GM03348 (cell line): Measurements from ENCODE around the gene TJAP1.
"Not testable (repeated sequence)": the region's sequence is repeated elsewhere in the genome, so short reads cannot be mapped to it uniquely, and the experiment has no call there.

Experiments
- DNase-seq: peaks from one replicate; pipeline ENCODE4 v3.0.0; 2012; ENCODE audit warnings: low spot score

TJAP1 gene

GRCh38 chr6:43481591-43482236 lies 4.3 kb downstream of the TJAP1 start:
- DNase-seq = no peak

GRCh38 chr6:43488667-43489276 lies 11.4 kb downstream of the TJAP1 start:
- peak; percentile 54 for DNase-seq

- DNase-seq = no peak
Observed at GRCh38 chr6:43489277-43490072, 12.1 kb downstream of the TJAP1 start.

- DNase-seq = peak; percentile 56
Observed at GRCh38 chr6:43490523-43490939, 13.2 kb downstream of the TJAP1 start.

- DNase-seq = peak; percentile 90
Observed at GRCh38 chr6:43491750-43492661, 14.6 kb downstream of the TJAP1 start.

GRCh38 chr6:43492673-43493072 lies 15.3 kb downstream of the TJAP1 start:
- DNase-seq = peak; percentile 58

GRCh38 chr6:43493230-43493629 lies 15.9 kb downstream of the TJAP1 start:
- DNase-seq = no peak

GRCh38 chr6:43493833-43494232 lies 16.5 kb downstream of the TJAP1 start:
- no peak for DNase-seq

GRCh38 chr6:43494321-43494720 lies 17.0 kb downstream of the TJAP1 start:
- DNase-seq = no peak

GRCh38 chr6:43494766-43495165 lies 17.4 kb downstream of the TJAP1 start:
- DNase-seq = no peak

GRCh38 chr6:43495409-43495941 lies 18.1 kb downstream of the TJAP1 start:
- no peak for DNase-seq

- peak; percentile 88 for DNase-seq
Observed at GRCh38 chr6:43496370-43497128, 19.2 kb downstream of the TJAP1 start.

GRCh38 chr6:43497129-43497396 lies 19.7 kb downstream of the TJAP1 start:
- DNase-seq = no peak

GRCh38 chr6:43497689-43498088 lies 20.3 kb downstream of the TJAP1 start:
- DNase-seq = no peak

- DNase-seq = not testable (repeated sequence)
Observed at GRCh38 chr6:43498291-43498690, 20.9 kb downstream of the TJAP1 start.

GRCh38 chr6:43499028-43499815 lies 21.9 kb downstream of the TJAP1 start:
- DNase-seq = no peak

- no peak for DNase-seq
Observed at GRCh38 chr6:43500921-43501320, 23.6 kb downstream of the TJAP1 start.

- no peak for DNase-seq
Observed at GRCh38 chr6:43502666-43503065, 25.3 kb downstream of the TJAP1 start.

- no peak for DNase-seq
Observed at GRCh38 chr6:43503443-43503842, 26.1 kb downstream of the TJAP1 start.
